ENCODE data around the gene HDAC6. TPM values are rescaled to one million over a fixed set of nuclear protein-coding genes. Genes with fewer than 3 reads are reported as not detected.
"Not testable (repeated sequence)": the region's sequence is repeated elsewhere in the genome, so short reads cannot be mapped to it uniquely, and the experiment has no call there.

HDAC6 gene
- total RNA-seq, 3 donors from 2014 or later, result 40.2 to 52.1 (median 44.2) TPM

- H3K27me3 Mint-ChIP-seq (ENCODE audit: low read depth), result peaks cover 27% of the 10 kb centered on the region
- no peak within 1 kb of the TSS for H3K4me3 Mint-ChIP-seq
- ATAC-seq (peak; percentile 48 to 54), DNase-seq (no peak)
- peaks cover 2% of the 10 kb centered on the region for H3K36me3 Mint-ChIP-seq (ENCODE audit: insufficient read depth)
- no peaks in the 10 kb centered on the region for H3K9me3 Mint-ChIP-seq
- peaks cover 7% of the 10 kb centered on the region for H3K4me1 Mint-ChIP-seq (ENCODE audit: low read depth)
These were observed 24.4 kb downstream of the HDAC6 start, which contains the start of gene ERAS for GRCh38 chrX:48826135-48826875. Gene ERAS, plus strand, starts transcription at chrX:48826513. Its CDS starts 2,611 bp downstream, at chrX:48829124.

GRCh38 chrX:48826876-48827653 is 25.2 kb downstream of the HDAC6 start:
- ATAC-seq, result peak; percentile 11 to 18
- peaks cover 7% of the 10 kb centered on the region for H3K4me1 Mint-ChIP-seq (ENCODE audit: low read depth)
- H3K36me3 Mint-ChIP-seq (ENCODE audit: insufficient read depth), result peaks cover under 1% of the 10 kb centered on the region

GRCh38 chrX:48827654-48827968 is 25.7 kb downstream of the HDAC6 start:
- no peaks in the 10 kb centered on the region for H3K36me3 Mint-ChIP-seq (ENCODE audit: insufficient read depth)
- peaks cover 7% of the 10 kb centered on the region for H3K4me1 Mint-ChIP-seq (ENCODE audit: low read depth)
- DNase-seq (no peak), ATAC-seq (no peak)
- H3K4me3 Mint-ChIP-seq, result no peak overlapping the region
- H3K9me3 Mint-ChIP-seq, result no peaks in the 10 kb centered on the region
- peaks cover 29% of the 10 kb centered on the region for H3K27me3 Mint-ChIP-seq (ENCODE audit: low read depth)

More at GRCh38 chrX:48826876-48827653, 25.2 kb downstream of the HDAC6 start:
- Mint-ChIP-seq H3K27me3 (ENCODE audit: low read depth) (peaks cover 27% of the 10 kb centered on the region), H3K9me3 (no peaks in the 10 kb centered on the region), H3K4me3 (no peak overlapping the region)
- no peak for DNase-seq

DNA sequence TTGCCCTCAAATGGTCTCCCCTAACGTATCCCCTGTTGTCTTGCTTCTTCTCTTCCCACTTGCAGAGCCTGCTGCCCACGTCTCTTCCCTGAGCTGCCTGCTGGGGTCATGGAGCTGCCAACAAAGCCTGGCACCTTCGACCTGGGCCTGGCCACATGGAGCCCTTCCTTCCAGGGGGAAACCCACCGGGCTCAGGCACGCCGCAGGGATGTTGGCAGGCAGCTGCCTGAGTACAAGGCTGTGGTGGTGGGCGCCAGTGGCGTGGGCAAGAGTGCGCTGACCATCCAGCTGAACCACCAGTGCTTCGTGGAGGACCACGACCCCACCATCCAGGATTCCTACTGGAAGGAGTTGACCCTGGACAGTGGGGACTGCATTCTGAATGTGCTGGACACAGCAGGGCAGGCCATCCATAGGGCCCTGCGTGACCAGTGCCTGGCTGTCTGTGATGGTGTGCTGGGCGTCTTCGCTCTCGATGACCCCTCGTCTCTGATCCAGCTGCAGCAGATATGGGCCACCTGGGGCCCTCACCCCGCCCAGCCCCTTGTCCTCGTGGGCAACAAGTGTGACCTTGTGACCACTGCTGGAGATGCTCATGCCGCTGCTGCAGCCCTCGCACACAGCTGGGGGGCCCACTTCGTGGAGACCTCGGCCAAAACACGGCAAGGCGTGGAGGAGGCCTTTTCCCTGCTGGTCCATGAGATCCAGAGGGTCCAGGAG is 27.3 kb downstream of the HDAC6 start:
- DNase-seq (no peak), ATAC-seq (no peak)
- Mint-ChIP-seq H3K4me1 (ENCODE audit: low read depth) (peaks cover 9% of the 10 kb centered on the region), H3K27me3 (ENCODE audit: low read depth) (peaks cover 45% of the 10 kb centered on the region), H3K36me3 (ENCODE audit: insufficient read depth) (no peaks in the 10 kb centered on the region), H3K4me3 (no peak overlapping the region), H3K9me3 (no peaks in the 10 kb centered on the region)

- ATAC-seq, result no peak
- peaks cover 17% of the 10 kb centered on the region for H3K4me1 Mint-ChIP-seq (ENCODE audit: low read depth)
- H3K27me3 Mint-ChIP-seq (ENCODE audit: low read depth), result peaks cover 52% of the 10 kb centered on the region
These were observed 29.5 kb downstream of the HDAC6 start for GRCh38 chrX:48831136-48831908.

GRCh38 chrX:48831909-48832291 is 30.0 kb downstream of the HDAC6 start:
- H3K9me3 Mint-ChIP-seq, result no peaks in the 10 kb centered on the region
- no peak for DNase-seq
- H3K4me1 Mint-ChIP-seq (ENCODE audit: low read depth), result peaks cover 19% of the 10 kb centered on the region
- no peak overlapping the region for H3K4me3 Mint-ChIP-seq
- no peak for ATAC-seq
- no peaks in the 10 kb centered on the region for H3K36me3 Mint-ChIP-seq (ENCODE audit: insufficient read depth)
- H3K27me3 Mint-ChIP-seq (ENCODE audit: low read depth), result peaks cover 53% of the 10 kb centered on the region

More at GRCh38 chrX:48831136-48831908, 29.5 kb downstream of the HDAC6 start:
- Mint-ChIP-seq H3K4me3 (no peak overlapping the region), H3K9me3 (no peaks in the 10 kb centered on the region), H3K36me3 (ENCODE audit: insufficient read depth) (no peaks in the 10 kb centered on the region)
- no peak for DNase-seq

- DNase-seq (no peak), ATAC-seq (no peak)
- Mint-ChIP-seq H3K9me3 (no peaks in the 10 kb centered on the region), H3K4me3 (no peak overlapping the region), H3K36me3 (ENCODE audit: insufficient read depth) (no peaks in the 10 kb centered on the region), H3K4me1 (ENCODE audit: low read depth) (peaks cover 14% of the 10 kb centered on the region), H3K27me3 (ENCODE audit: low read depth) (peaks cover 40% of the 10 kb centered on the region)
These were observed 31.8 kb downstream of the HDAC6 start for GRCh38 chrX:48833542-48834138.

DNA sequence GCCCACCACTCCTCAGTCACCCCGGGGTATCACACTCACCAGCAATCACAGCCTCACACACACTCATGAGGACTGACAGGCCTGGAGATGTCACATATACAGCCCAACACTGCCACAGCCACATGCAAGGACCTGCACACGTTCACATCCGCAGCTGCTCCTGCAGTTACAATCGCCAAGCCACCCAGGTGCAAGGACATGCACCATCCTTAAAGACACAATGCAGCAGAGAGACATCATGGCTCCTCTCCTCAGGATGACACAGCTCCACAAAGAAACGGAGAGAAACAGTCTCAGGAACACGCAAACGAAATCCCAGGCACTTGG is 32.5 kb downstream of the HDAC6 start:
- peak overlapping the region; percentile 81 for H3K4me3 Mint-ChIP-seq
- no peaks in the 10 kb centered on the region for H3K9me3 Mint-ChIP-seq
- DNase-seq, result no peak
- peaks cover 40% of the 10 kb centered on the region for H3K27me3 Mint-ChIP-seq (ENCODE audit: low read depth)
- no peak for ATAC-seq
- H3K36me3 Mint-ChIP-seq (ENCODE audit: insufficient read depth), result no peaks in the 10 kb centered on the region
- H3K4me1 Mint-ChIP-seq (ENCODE audit: low read depth), result peaks cover 14% of the 10 kb centered on the region

DNA sequence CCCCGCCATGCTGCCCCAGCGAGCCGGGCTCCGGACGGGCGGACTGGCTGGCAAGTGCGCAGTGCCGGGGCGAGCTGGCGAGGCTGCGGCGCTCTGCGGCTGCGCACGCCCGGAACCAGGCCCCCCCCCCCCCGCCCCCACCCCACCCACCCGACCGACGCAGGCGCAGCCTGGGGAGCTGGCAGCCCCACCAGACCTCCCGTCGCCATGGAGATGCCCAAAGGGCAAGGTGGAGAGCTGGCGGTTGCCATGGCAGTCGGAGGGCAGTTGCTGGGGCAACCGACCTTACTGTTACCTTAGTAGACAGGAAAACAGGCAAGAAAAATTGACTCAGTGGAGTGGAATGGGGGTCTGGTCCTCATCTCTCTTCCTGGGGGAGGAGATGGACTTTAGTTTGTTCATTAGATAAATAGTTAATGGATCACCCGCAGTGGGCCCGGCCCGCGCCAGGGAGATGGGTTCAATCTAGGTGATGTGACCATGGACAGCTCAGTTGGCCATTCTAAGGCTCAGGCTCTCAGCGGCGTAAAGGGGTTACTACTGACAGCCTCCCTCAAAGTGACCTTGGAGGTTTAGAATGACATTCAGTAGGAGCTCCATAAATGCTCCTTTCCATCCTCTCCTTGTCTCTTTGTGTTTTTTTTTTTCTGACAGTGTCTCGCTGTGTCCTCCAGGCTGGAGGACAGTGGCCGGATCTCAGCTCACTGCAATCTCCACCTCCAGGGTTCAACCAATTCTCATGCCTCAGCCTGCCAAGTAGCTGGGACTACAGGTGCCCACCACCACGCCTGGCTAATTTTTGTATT is 33.9 kb downstream of the HDAC6 start, which contains the start of gene PCSK1N:
Gene PCSK1N (minus strand): TSS at position 87 of the 806 bp plus-strand sequence. CDS start 78 bp downstream, at position 9.
- H3K4me3 Mint-ChIP-seq, result peak within 1 kb of the TSS; percentile 81
- peaks cover 33% of the 10 kb centered on the region for H3K27me3 Mint-ChIP-seq (ENCODE audit: low read depth)

DNA sequence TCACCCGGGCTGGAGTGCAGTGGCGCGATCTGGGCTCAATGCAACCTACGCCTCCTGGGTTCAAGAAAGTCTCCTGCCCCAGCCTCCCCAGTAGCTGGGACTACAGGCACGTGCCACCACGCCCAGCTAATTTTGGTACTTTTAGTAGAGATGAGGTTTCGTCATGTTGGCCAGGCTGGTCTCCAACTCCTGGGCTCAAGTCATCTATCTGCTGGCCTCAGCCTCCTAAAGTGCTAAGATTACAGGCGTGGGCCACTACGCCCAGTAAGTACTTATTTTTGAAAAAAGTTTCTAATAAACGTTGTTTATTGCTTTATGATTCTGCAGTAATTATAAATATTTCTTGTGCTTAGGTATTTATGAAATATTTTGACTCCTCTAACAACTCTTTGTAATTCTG is 37.8 kb downstream of the HDAC6 start:
- Mint-ChIP-seq H3K9me3 (no peaks in the 10 kb centered on the region), H3K27me3 (ENCODE audit: low read depth) (peaks cover 7% of the 10 kb centered on the region), H3K36me3 (ENCODE audit: insufficient read depth) (no peaks in the 10 kb centered on the region), H3K4me1 (ENCODE audit: low read depth) (peaks cover 7% of the 10 kb centered on the region), H3K4me3 (no peak overlapping the region)
- no peak for DNase-seq
- ATAC-seq, result no peak

More for the DNA sequence above, 33.9 kb downstream of the HDAC6 start, which contains the start of gene PCSK1N:
- ATAC-seq (peak; percentile 60 to 67), DNase-seq (peak; percentile 42)
- Mint-ChIP-seq H3K9me3 (no peaks in the 10 kb centered on the region), H3K4me1 (ENCODE audit: low read depth) (peaks cover 14% of the 10 kb centered on the region), H3K36me3 (ENCODE audit: insufficient read depth) (no peaks in the 10 kb centered on the region)

- Mint-ChIP-seq H3K27me3 (ENCODE audit: low read depth) (peaks cover 3% of the 10 kb centered on the region), H3K4me3 (no peak overlapping the region), H3K36me3 (ENCODE audit: insufficient read depth) (no peaks in the 10 kb centered on the region), H3K9me3 (no peaks in the 10 kb centered on the region), H3K4me1 (ENCODE audit: low read depth) (peaks cover 6% of the 10 kb centered on the region)
- no peak for ATAC-seq
- DNase-seq, result no peak
These were observed 47.0 kb downstream of the HDAC6 start for GRCh38 chrX:48848847-48849246.

DNA sequence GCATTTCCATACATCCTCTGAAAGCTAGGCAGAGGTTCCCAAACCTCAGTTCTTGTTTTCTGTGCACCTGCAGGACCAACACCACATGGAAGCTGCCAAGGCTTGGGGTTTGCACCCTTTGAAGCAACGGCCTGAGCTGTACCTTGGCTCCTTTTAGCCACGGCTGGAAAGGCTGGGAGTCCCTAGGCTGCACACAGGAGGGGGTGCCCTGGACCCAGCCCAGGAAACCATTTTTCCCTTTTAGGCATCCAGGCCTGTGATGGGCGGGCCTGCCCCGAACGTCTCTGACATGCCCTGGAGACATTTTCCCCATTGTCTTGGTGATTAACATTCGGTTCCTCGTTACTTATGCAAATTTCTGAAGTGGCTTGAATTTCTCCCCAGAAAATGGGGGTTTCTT is 51.0 kb downstream of the HDAC6 start:
- Mint-ChIP-seq H3K4me1 (ENCODE audit: low read depth) (peaks cover 9% of the 10 kb centered on the region), H3K4me3 (no peak overlapping the region), H3K27me3 (ENCODE audit: low read depth) (peaks cover 8% of the 10 kb centered on the region), H3K36me3 (ENCODE audit: insufficient read depth) (no peaks in the 10 kb centered on the region), H3K9me3 (no peaks in the 10 kb centered on the region)
- ATAC-seq, result no peak
- DNase-seq, result no peak

- H3K27me3 Mint-ChIP-seq (ENCODE audit: low read depth); ATAC-seq; H3K4me1 Mint-ChIP-seq (ENCODE audit: low read depth); H3K9me3 Mint-ChIP-seq; H3K36me3 Mint-ChIP-seq (ENCODE audit: insufficient read depth); H3K4me3 Mint-ChIP-seq; DNase-seq: not testable (repeated sequence)
These were observed 51.6 kb downstream of the HDAC6 start for GRCh38 chrX:48853494-48853893.

Measured in activated T-cell treated with anti-CD3 and anti-CD28 coated beads, Interleukin-2, amount 50 U/mL, for 4 hours (primary cell).